ENCODE results near the gene SRA1.

DNA sequence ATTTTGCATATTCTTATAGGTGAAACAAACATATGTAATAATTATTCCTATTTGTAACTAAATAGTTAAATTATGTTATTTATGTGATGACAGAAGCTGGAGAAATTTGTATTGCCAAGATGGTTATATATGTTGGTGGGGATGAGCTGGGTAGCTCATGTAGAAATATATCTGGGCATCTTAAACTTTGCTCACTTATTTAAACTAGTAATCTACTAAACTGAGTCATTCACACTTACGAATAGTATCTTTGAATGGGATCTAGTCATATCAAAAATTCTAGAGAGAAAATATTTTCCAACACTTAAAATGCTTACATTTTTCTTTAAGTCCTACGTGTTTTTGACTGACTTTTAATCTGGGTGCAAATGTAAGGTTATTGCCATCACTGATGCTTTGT is 54.4 kb downstream of the SRA1 start:
- TF ChIP-seq, protein P1, sequence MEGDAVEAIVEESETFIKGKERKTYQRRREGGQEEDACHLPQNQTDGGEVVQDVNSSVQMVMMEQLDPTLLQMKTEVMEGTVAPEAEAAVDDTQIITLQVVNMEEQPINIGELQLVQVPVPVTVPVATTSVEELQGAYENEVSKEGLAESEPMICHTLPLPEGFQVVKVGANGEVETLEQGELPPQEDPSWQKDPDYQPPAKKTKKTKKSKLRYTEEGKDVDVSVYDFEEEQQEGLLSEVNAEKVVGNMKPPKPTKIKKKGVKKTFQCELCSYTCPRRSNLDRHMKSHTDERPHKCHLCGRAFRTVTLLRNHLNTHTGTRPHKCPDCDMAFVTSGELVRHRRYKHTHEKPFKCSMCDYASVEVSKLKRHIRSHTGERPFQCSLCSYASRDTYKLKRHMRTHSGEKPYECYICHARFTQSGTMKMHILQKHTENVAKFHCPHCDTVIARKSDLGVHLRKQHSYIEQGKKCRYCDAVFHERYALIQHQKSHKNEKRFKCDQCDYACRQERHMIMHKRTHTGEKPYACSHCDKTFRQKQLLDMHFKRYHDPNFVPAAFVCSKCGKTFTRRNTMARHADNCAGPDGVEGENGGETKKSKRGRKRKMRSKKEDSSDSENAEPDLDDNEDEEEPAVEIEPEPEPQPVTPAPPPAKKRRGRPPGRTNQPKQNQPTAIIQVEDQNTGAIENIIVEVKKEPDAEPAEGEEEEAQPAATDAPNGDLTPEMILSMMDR (IDR thresholded peaks at IDR 0.05) = no peak
- no peak for TF ChIP-seq POLR2A (IDR thresholded peaks at IDR 0.05)
- no peak for TF ChIP-seq POLR2AphosphoS5 (IDR thresholded peaks at IDR 0.05)
- no peak for TF ChIP-seq EP300 (IDR thresholded peaks at IDR 0.05)
